Mononuclear cell (primary cell): Measurements from ENCODE around the gene TAB2. TPM values are rescaled to one million over a fixed set of nuclear protein-coding genes. Genes with fewer than 3 reads are reported as not detected.
"Not testable (repeated sequence)": the region's sequence is repeated elsewhere in the genome, so short reads cannot be mapped to it uniquely, and the experiment has no call there.

ENCODE experiments used
- H3K27me3 ChIP-seq: 2 replicates; pipeline ENCODE4 v1.6.0; 2011; ENCODE audit warnings: low read length, control low read depth; ENCODE audit not compliant: insufficient read depth
- H3K4me1 ChIP-seq: 2 replicates; pipeline ENCODE4 v1.5.1; 2011; ENCODE audit warnings: mild to moderate bottlenecking, low read length, control low read depth; ENCODE audit not compliant: insufficient read depth
- H3K4me3 ChIP-seq: 2 replicates; pipeline ENCODE4 v1.5.1; 2011; ENCODE audit warnings: mild to moderate bottlenecking, low read length, moderate library complexity
- H3K9me3 ChIP-seq: 2 replicates; pipeline ENCODE4 v1.5.1; 2011; ENCODE audit warnings: low read depth, mild to moderate bottlenecking, control low read depth, low read length
- total RNA-seq: library from RNA; depleted of rRNA; stranded (reverse); fragments of >200 nt; gene quantifications from one replicate; pipeline ENCODE4 v1.2.3, GENCODE V29; 2012

The TAB2 gene
- total RNA-seq, 1 donor, result 118 TPM

- H3K4me1 ChIP-seq, result no peaks in the 10 kb centered on the region
- no peaks in the 10 kb centered on the region for H3K27me3 ChIP-seq
- no peak overlapping the region for H3K4me3 ChIP-seq
Observed at GRCh38 chr6:149441740-149442139, 124.2 kb downstream of the TAB2 start.

GRCh38 chr6:149443411-149444181, 126.1 kb downstream of the TAB2 start:
- H3K27me3 ChIP-seq, result no peaks in the 10 kb centered on the region
- H3K4me3 ChIP-seq, result no peak overlapping the region

More at GRCh38 chr6:149441740-149442139, 124.2 kb downstream of the TAB2 start:
- H3K9me3 ChIP-seq, result no peaks in the 10 kb centered on the region

GRCh38 chr6:149444360-149445094, 127.0 kb downstream of the TAB2 start:
- not testable (repeated sequence) for H3K27me3 ChIP-seq, H3K9me3 ChIP-seq, H3K4me1 ChIP-seq, H3K4me3 ChIP-seq

More at GRCh38 chr6:149443411-149444181, 126.1 kb downstream of the TAB2 start:
- Histone ChIP-seq H3K4me1 (no peaks in the 10 kb centered on the region), H3K9me3 (no peaks in the 10 kb centered on the region)

DNA sequence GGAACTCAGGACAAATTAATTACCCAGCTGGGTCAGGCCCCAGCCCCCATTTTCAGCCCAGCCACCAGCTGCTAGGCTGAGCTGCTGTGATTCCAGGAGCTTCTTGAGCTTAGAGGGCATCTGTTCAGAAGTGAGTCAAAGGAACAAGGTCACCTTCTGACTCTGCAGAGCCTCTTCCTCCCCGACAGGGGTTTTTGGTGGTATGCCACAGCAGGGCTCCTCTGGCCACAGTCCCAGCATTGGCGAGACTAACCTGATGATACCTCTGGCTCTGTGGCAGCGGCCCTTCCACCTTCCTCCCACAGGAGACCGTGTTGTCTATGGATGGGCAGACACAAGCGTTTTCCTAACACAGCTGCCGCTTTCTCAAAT, 127.6 kb downstream of the TAB2 start:
- Histone ChIP-seq H3K4me1 (peaks cover under 1% of the 10 kb centered on the region), H3K4me3 (no peak overlapping the region), H3K9me3 (no peaks in the 10 kb centered on the region), H3K27me3 (no peaks in the 10 kb centered on the region)

GRCh38 chr6:149445573-149445972, 128.1 kb downstream of the TAB2 start:
- Histone ChIP-seq H3K27me3 (peaks cover 3% of the 10 kb centered on the region), H3K9me3 (no peaks in the 10 kb centered on the region), H3K4me3 (no peak overlapping the region), H3K4me1 (peaks cover 5% of the 10 kb centered on the region)

GRCh38 chr6:149446791-149447376, 129.4 kb downstream of the TAB2 start:
- H3K4me1 ChIP-seq, result peaks cover 15% of the 10 kb centered on the region
- no peak overlapping the region for H3K4me3 ChIP-seq
- peaks cover 3% of the 10 kb centered on the region for H3K27me3 ChIP-seq
- no peaks in the 10 kb centered on the region for H3K9me3 ChIP-seq

DNA sequence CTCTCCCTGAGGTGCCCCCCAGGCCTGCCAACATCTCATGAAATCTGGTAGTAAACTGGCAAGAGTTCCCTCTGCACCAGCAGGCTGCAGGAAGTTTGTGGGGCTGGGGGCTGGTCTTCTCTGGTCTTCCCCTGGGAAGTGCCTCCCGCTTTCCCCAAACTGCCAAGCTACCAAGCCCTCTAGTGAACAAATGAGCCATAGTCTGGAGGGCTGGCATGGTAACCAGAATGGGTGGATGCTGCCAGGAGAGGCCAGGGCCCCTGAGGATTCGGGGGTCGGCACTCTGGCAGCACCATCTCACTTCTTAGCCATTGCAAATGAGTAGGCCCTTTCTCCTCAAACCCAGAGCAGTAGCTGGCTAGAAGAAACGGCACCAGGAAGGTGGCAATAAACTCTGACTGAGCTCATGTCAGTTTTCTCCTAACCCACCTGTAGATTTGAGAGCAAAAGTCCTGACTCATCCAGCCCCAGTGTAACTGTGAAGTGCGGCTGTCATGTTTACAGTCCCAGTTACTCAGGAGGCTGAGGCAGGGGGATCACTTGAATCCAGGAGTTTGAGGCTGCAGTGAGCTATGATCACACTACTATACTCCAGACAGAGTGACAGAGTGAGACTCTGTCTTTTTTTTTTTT, 131.4 kb downstream of the TAB2 start:
- H3K9me3 ChIP-seq, result no peaks in the 10 kb centered on the region
- no peak overlapping the region for H3K4me3 ChIP-seq
- H3K4me1 ChIP-seq, result peaks cover 15% of the 10 kb centered on the region
- H3K27me3 ChIP-seq, result peaks cover 3% of the 10 kb centered on the region

GRCh38 chr6:149449831-149450678, 132.5 kb downstream of the TAB2 start:
- Histone ChIP-seq H3K4me1 (peaks cover 15% of the 10 kb centered on the region), H3K27me3 (peaks cover 3% of the 10 kb centered on the region), H3K9me3 (no peaks in the 10 kb centered on the region), H3K4me3 (no peak overlapping the region)

DNA sequence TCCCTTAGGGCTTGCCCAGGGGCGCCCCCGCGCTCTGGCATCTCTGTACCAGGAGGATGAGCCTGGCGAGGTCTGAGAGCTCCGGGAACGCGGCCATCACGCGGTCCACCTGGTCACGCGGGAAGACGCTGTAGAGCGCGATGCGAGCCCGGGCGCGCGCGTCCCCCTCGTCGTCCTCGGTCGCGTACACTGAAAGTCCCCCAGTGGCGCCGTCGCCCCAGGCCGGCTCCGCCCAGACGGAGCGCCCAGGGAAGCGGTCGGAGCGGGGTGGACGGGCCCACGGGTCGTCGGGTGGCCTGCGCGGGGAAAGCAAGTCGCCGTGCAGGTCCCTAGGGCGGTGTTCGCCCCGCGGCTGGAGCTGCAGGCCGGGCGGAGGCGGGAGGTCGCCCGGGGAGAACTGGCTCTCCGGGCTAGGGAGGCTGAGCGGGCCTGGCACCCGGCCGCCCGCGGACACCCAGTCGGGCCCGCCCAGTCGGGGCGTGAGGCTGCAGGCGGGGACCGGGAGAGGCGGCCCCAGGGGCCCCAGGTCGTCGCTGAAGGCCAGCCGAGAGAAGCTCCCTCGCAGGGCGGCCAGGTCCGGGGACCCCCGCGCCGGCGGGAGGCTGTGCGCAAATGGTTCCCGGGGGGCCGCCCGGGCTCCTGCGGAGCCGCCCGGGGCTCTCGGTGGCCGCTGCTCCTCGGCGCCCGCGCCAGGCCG, 133.3 kb downstream of the TAB2 start:
- Histone ChIP-seq H3K4me3 (peak overlapping the region; percentile 15), H3K9me3 (no peaks in the 10 kb centered on the region), H3K4me1 (peaks cover 15% of the 10 kb centered on the region), H3K27me3 (peaks cover 3% of the 10 kb centered on the region)

DNA sequence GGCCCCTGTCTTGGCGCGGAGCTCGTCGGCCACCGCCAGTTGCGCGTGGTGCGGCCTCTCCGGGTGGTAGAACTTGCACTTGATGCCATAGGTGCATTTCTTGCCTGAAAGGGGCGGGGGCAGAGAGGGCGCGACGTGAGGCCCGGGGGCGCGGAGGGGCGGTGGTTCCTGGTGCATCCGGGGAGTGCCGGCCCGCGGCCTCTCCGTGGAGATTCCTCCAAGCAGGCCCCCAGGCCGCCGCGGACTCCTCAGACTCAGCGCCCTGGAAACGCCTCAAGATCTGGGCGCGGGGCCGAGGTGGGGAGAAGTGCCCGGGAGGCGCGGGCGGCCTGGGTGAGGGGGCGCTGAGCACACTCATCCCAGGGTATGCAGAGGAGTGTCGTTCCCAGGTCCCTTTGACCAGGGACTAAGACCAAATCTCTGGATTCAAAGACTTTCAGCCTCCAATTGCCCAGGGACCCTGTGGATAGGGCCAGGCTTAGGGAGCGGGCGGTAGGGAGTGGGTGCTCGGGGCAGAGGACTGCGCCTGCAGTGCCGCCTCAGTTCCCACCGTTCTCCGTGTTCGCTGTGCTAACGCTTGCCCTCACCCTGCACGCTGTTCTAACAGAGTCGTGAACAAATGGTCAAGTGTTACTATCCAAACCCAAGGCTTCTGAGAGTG, 134.0 kb downstream of the TAB2 start:
- H3K27me3 ChIP-seq, result peaks cover 3% of the 10 kb centered on the region
- peaks cover 15% of the 10 kb centered on the region for H3K4me1 ChIP-seq
- peak overlapping the region; percentile 15 for H3K4me3 ChIP-seq
- no peaks in the 10 kb centered on the region for H3K9me3 ChIP-seq

DNA sequence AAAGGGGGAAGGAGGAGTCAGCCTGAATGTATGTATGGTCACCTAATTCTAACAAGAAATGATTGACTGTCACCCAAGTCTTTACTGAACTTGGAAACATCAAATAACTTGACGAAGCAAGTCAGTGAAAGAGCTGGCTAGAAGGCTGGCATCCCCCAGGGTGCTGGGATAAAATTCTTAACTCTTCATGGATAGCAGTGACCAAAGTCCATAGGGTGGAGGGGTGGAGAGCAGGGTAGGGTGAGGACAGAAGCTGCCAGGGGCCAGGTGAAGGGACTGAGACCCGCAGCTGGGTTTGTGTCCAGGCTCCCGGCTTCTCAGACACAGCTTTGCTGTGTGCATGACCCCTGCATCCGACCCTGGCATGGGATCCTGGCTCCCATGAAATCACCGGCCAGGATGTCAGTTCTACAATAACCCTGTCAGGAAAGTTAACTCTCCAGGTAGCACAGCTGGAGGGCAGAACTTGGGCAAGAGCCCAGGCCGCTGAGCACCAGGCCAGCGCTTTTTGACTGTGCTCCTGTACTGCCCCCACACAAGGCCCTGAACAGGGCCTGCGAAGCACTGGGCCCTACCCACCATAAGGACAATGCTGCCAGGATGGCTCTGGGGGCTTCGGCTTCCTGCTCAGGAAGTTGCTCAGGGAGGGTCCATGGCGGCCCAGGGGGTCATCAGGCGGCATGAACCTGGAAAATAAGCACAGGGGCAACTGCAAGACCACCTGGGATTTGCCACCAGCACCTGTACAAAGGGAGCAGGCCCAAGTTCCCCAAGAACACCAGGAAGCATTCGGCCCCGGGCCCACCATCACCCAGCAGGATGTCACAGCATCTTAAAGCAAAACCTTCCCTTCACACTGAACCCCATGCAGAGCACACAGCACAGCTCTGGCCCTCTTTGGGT, 134.8 kb downstream of the TAB2 start:
- H3K4me1 ChIP-seq, result peaks cover 15% of the 10 kb centered on the region
- peaks cover 3% of the 10 kb centered on the region for H3K27me3 ChIP-seq
- no peaks in the 10 kb centered on the region for H3K9me3 ChIP-seq
- H3K4me3 ChIP-seq, result no peak overlapping the region

DNA sequence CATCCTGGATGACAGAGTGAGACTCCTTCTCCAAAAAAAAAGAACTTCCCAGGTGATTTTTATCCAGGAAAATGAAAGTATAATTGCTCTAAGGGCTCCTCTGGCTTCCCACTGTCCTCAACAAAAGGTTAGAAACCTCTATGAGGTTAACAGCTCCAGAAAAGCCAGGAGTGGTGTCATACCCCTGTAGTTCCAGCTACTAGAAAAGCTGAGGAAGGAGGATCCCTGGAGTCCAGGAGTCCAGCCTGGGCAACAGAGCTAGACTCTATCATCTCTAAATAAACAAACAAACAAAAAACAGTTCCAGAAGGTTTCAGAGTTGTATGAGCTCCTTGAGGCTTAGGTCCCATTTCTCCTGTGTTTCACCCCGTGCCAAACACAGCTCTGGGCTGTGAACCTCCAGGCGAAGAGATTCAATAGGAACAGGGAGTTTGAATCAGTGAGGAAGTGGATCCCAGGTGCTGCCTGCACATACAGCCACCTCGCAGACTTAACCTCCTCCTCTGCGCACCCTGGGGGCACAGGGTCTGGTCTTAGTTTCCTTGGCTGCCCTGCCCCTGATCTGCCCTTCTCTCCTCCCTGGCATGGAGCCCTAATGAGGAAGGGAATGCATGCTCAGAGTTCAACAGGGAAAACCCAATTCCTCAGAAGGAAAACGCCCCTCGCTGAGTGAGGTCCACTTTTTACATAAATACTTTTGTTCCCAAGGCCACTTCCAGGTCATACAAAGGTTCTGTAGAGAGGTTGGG, 136.3 kb downstream of the TAB2 start:
- Histone ChIP-seq H3K4me3 (no peak overlapping the region), H3K27me3 (peaks cover 3% of the 10 kb centered on the region)

More for the DNA sequence above, 136.3 kb downstream of the TAB2 start:
- Histone ChIP-seq H3K9me3 (no peaks in the 10 kb centered on the region), H3K4me1 (peaks cover 15% of the 10 kb centered on the region)
